Adipose tissue (tissue), 3 donors: Measurements from ENCODE around the gene KRTAP19-3. TPM values are rescaled to one million over a fixed set of nuclear protein-coding genes. Genes with fewer than 3 reads are reported as not detected.

ENCODE experiments used
- polyA plus RNA-seq, 3 donors: library from polyadenylated mRNA; stranded (reverse); fragments of 200-250 nt; gene quantifications; one replicate each; pipeline ENCODE4 v1.2.3, GENCODE V29; 2013
- donor health status: healthy with polysubstance abuse.
- donor health status: Bipolar disorder and iron deficiency.
- donor health status: healthy.

The KRTAP19-3 gene
- polyA plus RNA-seq, 3 donors, result not detected

Other genes starting within 250 kb of the KRTAP19-3 start
- gene KRTAP24-1, start 209.1 kb downstream of the KRTAP19-3 start, polyA plus RNA-seq, result not detected
- gene KRTAP25-1, start 202.5 kb downstream of the KRTAP19-3 start, polyA plus RNA-seq, result not detected
- not detected for gene KRTAP26-1, start 171.7 kb downstream of the KRTAP19-3 start, polyA plus RNA-seq
- not detected for gene KRTAP27-1, start 154.3 kb downstream of the KRTAP19-3 start, polyA plus RNA-seq
- gene KRTAP23-1, start 143.4 kb downstream of the KRTAP19-3 start, polyA plus RNA-seq, result not detected
- gene KRTAP13-2, start 119.7 kb downstream of the KRTAP19-3 start, polyA plus RNA-seq, result not detected
- not detected for gene KRTAP13-1, start 96.0 kb downstream of the KRTAP19-3 start, polyA plus RNA-seq
- not detected for gene KRTAP13-3, start 66.1 kb downstream of the KRTAP19-3 start, polyA plus RNA-seq
- not detected for gene KRTAP13-4, start 61.8 kb downstream of the KRTAP19-3 start, polyA plus RNA-seq
- not detected for gene KRTAP15-1, start 51.7 kb downstream of the KRTAP19-3 start, polyA plus RNA-seq
- not detected for gene KRTAP19-1, start 11.6 kb downstream of the KRTAP19-3 start, polyA plus RNA-seq
- not detected for gene KRTAP19-2, start 4.6 kb downstream of the KRTAP19-3 start, polyA plus RNA-seq
- gene KRTAP19-4, start 5.2 kb upstream of the KRTAP19-3 start, polyA plus RNA-seq, result not detected
- not detected for gene KRTAP19-5, start 10.1 kb upstream of the KRTAP19-3 start, polyA plus RNA-seq
- not detected for gene KRTAP19-6, start 49.9 kb upstream of the KRTAP19-3 start, polyA plus RNA-seq
- gene KRTAP19-7, start 69.3 kb upstream of the KRTAP19-3 start, polyA plus RNA-seq, result not detected
- not detected for gene KRTAP22-2, start 98.4 kb upstream of the KRTAP19-3 start, polyA plus RNA-seq
- not detected for gene KRTAP6-3, start 100.4 kb upstream of the KRTAP19-3 start, polyA plus RNA-seq
- gene KRTAP6-2, start 106.9 kb upstream of the KRTAP19-3 start, polyA plus RNA-seq, result not detected
- gene KRTAP22-1, start 109.1 kb upstream of the KRTAP19-3 start, polyA plus RNA-seq, result not detected
- gene KRTAP6-1, start 121.9 kb upstream of the KRTAP19-3 start, polyA plus RNA-seq, result not detected
- not detected for gene KRTAP20-1, start 124.4 kb upstream of the KRTAP19-3 start, polyA plus RNA-seq
- gene KRTAP20-4, start 128.6 kb upstream of the KRTAP19-3 start, polyA plus RNA-seq, result not detected
- not detected for gene KRTAP20-2, start 143.2 kb upstream of the KRTAP19-3 start, polyA plus RNA-seq
- not detected for gene KRTAP20-3, start 150.9 kb upstream of the KRTAP19-3 start, polyA plus RNA-seq
- not detected for gene KRTAP21-3, start 226.8 kb upstream of the KRTAP19-3 start, polyA plus RNA-seq